GM12875 (cell line): ENCODE data around the gene LECT2.

ENCODE experiments used
- H3K4me3 ChIP-seq: one replicate; pipeline ENCODE4 v1.5.1; 2011; ENCODE audit warnings: low read depth, low read length, control low read depth
- CTCF ChIP-seq: IDR thresholded peaks from 2 replicates; pipeline ENCODE4 v1.5.1; 2011; ENCODE audit warnings: low read depth, mild to moderate bottlenecking, control low read depth, inconsistent platforms, low read length, moderate library complexity, borderline replicate concordance; ENCODE audit not compliant: insufficient read depth

The LECT2 gene

GRCh38 chr5:135990528-135991255 is 35.9 kb upstream of the LECT2 start:
- H3K4me3 ChIP-seq: no peak overlapping the region

GRCh38 chr5:135989686-135990085 is 34.9 kb upstream of the LECT2 start:
- no peak for TF ChIP-seq CTCF
- H3K4me3 ChIP-seq: no peak overlapping the region

More at GRCh38 chr5:135990528-135991255, 35.9 kb upstream of the LECT2 start:
- no peak for TF ChIP-seq CTCF

GRCh38 chr5:135988546-135988945 is 33.8 kb upstream of the LECT2 start:
- H3K4me3 ChIP-seq: no peak overlapping the region
- TF ChIP-seq CTCF: no peak

- H3K4me3 ChIP-seq: no peak overlapping the region
- TF ChIP-seq CTCF: no peak
Observed at GRCh38 chr5:135986891-135987401, 32.2 kb upstream of the LECT2 start.

- H3K4me3 ChIP-seq: no peak overlapping the region
- TF ChIP-seq CTCF: no peak
Observed at GRCh38 chr5:135986401-135986800, 31.6 kb upstream of the LECT2 start.

GRCh38 chr5:135985951-135986350 is 31.2 kb upstream of the LECT2 start:
- TF ChIP-seq CTCF: no peak
- no peak overlapping the region for H3K4me3 ChIP-seq

- no peak for TF ChIP-seq CTCF
- H3K4me3 ChIP-seq: no peak overlapping the region
Observed at GRCh38 chr5:135980620-135981019, 25.8 kb upstream of the LECT2 start.
